RPMI7951 (cell line): ENCODE results near the gene SOX10. TPM values are rescaled to one million over a fixed set of nuclear protein-coding genes. Genes with fewer than 3 reads are reported as not detected.

Experiments used
- DNase-seq: peaks from one replicate; pipeline ENCODE4 v3.0.0-alpha.2; 2012; ENCODE audit warnings: low read depth
- total RNA-seq: library from RNA; depleted of rRNA; stranded (reverse); fragments of >200 nt; shearing (Covaris generic); gene quantifications from 2 replicates; pipeline ENCODE4 v1.2.3, GENCODE V29; 2014; rRNA removed

The SOX10 gene
- 3.0 and 3.2 TPM in 2 replicates for total RNA-seq

DNA sequence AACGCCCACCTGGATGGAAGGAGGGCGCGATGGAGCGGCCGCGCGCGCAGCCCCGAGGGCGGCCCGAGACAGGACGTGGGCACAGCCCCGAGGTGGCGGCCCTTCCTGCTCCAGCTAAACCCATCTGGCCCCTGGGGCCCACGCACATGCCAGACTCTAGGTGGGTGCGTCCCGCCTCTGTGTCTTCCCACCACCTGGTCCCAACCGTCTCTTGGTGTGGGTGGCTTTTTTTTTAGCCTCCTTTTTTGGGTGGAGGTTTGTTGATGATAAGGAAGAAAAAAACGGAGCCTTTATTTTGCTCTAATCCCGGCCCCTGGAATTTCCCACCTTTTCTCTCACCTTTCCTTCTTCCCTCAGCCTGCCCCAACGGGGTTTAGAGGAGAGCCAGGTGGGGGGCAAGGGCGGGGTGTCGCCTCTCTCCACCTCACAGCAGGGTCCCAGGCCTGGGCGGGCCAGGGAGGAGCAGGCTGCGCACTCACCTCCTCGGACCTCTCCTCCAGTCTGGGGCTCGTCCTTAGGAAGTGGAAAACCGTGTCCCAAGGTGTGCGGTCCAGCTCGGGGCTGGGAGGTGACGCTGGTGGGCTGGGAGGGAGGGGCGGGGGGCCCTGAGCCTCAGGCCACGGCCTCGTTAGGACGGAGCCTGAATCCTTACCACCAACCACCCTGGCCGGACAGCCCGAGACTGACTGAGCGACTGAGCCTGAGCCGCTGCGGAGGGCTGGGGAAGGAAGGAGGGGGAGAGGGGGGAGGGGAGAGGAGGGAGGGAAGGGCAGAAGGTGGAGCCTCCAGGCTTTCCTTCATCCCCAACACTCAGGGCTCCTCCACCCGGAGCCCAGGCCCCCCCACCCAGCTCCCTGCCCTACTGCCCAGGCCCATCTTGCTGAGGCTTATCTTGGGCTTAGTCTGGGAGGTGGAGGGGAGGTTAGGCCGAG lies at the start of gene SOX10:
Gene SOX10, minus strand, starts transcription at position 696 of the 932 bp plus-strand sequence. CDS start 771 bp downstream, outside the sequence.
- DNase-seq = peak; percentile 15

DNA sequence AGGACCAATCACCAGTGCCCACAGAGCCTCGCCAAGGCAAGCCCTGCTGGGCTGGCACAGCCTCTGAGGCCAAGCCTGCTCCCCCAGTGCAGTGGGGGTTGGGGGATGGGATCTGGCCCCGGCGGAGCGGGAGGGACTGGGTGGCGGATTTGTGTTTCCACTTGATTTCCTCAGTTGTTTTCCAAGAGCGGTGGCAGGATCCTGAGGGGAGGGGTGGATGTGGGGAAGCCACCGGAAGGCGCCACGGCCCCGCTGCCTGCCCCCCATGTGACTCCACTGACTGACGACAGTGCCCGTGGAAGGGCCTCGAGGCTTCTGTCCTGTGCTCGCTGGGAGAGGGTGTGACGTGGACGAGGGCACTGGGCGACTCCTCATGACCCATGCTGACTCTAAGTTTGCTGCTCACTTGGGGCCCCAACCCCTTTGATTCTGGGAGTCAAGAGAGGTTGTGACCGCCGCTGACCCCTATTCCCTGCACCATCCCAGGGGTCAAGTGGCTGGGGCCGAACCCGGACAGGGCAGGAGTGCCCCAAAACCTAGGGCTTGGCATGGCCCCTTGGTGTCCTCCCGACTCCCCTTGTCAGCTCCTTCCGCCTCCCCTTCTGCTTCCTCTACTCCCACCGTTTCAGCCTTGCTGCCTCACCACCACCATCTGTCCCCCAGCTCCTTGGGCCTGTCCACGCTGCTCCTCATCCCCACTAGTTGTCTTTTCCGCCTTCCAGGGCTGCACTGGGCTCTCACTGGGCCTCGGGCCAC lies 49.3 kb upstream of the SOX10 start:
- DNase-seq = peak; percentile 75

DNA sequence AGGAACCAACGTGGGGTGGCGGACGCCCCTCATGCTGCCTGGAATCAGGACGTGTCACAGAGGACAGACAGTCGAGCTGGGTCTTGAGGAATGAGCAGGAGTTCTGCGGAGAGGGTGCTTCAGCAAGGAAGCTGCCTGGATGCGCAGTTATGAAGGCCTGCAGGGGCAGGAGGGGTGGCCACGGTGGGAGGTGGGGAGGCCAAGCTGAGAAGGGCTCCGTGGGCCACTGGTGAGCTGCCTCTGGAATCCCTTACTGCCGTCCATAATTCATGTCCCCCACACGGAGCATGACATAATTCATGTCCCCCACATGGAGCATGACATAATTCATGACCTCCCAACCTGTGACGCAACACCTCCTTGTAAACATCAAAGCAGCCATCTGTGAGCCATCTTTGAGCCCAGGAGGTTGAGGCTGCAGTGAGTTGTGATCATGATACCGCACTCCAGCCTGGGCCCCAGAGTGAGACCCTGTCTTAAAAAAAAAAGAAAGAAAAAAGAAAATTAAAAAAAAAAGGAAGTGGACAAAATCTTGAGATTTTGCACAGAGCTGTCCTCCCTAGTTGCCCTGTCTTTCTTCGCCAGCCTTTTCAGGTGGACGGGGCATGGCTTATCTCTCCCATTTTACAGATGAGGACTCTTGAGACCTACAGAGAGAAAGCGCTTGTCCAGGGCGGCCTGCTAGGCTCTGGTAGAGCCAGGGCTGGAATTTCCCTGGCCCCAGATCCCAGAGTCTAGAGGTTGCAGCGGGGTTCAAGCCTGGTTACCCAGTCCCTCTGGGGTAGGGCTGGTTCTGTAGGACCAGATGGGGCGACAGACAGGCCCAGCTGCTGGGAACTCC lies 48.5 kb upstream of the SOX10 start:
- peak; percentile 73 for DNase-seq

DNA sequence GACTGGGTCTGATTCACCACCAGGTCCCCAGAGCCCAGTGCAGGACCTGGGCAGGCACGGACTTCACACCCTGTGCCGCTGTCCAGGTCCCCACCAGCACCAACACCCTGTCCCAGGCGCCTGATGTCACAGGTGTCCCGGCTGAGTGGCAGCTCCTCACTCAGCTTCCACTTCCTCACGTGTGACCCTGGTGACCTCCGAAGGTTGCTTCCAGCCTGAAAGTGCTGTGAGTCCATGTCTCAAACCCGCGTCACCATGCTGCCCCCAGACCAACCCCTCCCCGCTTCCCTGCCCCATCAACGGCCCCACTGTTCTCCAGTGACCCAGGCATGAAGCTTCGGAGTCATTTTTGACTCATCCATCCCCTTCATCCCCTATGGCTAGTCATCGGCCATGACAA lies 47.1 kb upstream of the SOX10 start:
- DNase-seq = peak; percentile 61

DNA sequence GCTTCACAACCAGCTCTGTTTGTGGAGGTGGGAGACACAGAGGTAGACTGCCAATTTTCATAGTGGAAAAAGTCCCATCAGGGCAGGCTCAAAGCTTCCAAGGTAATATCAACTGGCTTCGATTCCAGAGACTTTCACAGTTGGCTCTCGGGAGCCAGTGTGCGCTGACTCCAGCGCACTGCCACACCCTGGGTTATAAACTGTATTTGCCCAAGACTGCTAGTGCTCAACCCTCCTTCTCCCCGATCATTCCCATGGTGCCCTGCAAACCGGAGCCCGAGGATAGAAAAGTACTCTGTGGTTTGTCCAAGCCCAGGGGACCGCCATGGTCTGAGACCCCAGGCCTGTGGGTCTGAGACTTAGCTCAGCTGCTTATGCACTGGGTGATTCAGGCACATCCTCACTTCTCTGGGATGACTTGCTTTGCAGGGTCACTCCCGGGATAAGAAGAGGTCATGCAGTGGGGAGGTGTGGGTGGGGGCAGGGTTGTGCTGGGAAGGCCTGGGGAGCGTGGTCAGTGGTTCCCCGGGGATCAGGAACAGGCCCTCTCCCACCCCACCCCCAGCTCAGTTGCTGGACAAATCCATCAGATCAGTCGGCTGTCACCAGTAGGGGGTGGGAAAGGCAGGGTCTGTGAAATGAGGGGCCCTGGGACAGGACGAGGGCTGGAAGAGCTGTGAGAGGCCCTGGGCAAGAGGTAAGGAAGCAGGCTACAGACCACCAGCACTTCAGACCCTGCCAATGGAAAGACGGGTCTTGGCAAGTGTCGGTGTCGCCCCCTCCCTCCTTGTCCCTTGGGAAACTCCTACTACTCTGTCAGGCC lies 46.2 kb upstream of the SOX10 start:
- peak; percentile 15 for DNase-seq

DNA sequence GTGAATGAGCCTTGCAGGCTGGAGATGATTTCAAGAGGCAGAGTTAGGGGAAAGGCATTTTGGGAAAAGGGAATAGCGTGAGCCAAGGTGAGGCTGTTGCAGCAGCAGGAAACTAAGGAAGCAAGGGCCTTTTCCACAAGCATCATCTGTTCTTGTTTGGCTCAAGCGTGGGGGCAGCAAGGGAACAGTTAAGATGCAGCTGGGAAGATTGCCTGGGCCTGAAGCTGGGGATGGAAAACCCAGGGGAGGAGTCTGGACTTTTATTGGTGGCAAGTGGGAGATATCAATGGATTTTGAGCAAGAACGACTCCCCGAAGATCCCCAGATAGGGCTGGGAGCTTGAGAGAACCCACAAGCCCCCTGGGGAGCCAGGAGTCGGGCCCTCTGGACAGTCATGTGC lies 45.5 kb upstream of the SOX10 start:
- DNase-seq = no peak

DNA sequence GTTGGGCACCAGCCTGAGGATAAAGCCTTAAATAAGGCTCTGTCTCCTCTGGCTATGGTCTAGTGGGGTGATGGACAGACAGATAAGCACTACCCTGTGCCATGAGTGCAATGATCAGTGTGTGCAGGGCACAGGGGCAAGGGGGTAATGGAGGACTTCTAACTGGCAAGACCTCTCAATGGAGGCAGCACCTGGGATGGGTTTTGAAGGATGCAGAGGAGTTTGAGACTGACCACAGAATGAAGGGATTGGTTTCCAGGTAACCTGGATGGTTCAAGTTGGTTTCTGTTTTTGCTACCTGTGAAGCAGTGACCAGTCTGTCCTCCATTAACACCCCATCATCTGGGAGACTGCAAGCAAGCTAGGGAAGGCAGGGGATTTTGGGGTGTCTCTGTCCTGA lies 45.0 kb upstream of the SOX10 start:
- DNase-seq = no peak

DNA sequence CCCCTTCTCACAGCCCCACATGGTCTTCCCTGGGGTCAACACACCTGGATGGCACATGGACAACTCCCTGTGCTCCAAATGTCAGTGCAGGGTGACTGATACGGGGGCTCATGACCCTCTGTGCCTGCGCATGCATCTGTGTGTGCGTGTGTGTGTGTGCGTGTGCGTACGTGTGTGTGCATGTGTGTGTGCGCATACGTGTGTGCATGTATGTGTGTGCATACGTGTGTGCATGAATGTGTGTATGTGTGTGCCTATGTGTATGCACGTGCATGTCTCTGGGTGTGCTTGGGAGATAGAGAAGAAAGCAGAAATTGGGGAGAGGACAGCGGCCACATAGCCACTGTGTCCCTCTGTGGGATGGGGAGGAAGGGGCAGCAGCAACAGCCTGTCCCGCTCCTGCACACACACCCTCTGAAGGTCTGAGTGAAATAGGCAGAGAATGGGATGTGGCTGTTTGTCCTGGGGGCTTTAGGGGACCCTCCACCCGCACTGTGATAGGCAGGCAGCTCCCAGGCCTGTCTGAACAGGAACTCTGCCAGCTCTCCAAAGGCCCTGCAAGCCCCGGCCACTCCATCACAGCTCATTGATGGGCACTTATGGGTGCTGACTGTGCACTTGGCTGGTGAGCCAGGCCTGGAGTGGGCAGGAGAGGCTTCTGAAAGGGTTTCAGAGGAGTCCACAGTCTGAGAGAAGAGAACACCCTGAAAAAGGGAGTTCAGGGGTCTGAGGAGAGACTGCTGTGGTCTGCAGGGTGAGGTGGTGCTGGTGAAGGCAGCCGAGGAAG lies 44.2 kb upstream of the SOX10 start:
- DNase-seq = no peak

DNA sequence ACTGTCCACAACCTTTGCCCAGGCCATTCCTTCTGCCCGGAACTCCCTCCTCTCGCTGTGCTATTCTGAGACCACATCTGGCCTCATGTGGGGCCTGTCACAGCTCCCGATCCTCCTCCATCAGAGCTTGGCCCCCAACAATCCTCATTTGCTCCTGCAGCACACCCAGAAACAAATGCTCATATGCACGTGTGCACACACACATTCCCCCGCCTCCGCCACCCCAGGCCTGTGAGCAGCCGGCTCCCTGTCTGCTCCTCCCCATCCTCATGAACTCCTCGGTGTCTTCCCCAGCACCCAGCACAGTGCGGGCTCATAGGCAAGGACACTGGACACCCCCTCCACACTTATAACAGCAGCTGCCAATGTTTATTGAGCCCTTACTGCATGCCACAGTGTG lies 43.1 kb upstream of the SOX10 start:
- DNase-seq = no peak

DNA sequence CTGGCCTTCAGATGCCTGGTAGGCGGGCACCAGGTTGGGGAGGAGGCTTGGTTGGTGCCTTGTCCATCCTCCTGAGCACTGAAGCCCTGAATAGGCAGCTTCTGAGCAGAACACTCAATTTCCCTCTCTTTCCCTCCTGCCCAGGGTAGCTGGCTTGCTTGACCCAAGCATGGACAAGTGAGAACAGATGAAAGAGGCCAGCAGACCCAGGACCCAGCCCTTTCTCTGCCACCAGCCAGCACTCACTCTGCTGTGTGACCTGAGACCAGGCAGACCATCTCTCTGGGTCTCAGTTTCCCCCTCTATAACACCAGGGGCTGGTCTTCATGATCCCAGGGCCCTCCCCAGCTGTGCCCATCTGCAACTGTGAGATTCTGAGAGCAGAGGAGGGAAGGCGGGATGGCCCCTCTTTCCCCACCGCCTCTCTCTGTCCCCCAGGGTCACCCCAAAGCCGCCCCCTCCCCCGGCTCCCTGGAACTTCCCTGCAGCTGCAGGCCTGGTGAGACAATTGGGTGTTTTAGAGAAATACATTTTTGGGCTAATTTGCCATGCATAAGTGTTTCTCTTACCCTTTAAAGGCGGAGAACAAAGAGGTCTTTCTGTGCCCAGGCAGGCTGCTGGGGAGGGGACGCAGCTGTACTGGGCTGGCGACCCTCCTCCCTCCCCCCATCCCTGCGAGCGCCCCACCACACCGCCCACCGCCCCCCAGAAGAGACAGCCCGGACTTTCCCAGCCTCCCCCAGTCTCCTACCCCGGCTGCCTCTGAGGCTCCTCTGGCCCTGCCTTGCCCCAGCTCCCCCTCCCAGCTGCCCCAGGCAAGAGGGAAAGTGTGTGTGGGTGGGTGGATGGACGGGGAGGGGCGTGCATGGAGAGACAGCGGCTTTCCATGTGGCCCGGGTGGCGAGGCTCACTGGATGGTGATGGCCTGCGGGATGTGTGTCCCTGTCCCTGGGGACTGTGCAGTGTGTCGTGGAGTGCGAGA lies 42.1 kb upstream of the SOX10 start:
- DNase-seq = peak; percentile 25

DNA sequence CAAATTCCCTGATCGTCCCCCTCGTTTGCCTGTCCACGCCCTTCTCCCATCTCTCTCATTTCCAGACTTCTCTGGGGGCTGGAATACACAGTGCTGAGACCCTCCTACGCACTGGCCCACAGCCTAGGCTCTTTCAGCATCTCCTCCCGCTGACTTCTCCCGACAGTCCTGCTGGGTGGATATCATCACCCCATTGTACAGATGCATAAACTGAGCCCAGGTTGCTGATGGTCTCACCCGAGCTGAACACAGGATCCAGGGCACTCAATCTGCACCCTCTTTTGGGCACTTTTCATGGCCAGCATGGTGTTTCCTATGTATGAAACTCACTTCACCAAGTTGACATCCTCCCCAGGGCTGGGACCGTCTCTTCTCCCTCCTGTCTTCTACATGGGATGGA lies 41.2 kb upstream of the SOX10 start:
- DNase-seq = no peak

DNA sequence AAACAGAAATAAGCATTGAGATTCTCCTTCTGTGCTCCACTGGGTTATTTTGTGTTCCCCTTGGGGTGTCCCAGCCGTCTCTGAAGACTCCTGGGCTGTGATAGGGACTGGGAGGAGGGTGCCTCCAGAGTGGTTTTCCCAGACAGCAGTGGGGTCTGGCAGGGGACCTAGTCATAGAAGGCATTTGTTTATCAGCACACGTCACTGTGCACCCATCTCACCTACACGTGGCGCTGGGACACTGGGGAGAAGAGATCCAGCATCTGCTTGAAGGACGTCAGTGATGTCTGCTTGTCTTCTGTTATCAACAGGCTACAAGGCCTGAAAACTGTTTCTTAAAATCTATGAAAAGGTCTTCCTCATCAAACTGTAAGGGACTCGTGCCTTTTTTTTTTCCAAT lies 38.7 kb upstream of the SOX10 start:
- DNase-seq = no peak

DNA sequence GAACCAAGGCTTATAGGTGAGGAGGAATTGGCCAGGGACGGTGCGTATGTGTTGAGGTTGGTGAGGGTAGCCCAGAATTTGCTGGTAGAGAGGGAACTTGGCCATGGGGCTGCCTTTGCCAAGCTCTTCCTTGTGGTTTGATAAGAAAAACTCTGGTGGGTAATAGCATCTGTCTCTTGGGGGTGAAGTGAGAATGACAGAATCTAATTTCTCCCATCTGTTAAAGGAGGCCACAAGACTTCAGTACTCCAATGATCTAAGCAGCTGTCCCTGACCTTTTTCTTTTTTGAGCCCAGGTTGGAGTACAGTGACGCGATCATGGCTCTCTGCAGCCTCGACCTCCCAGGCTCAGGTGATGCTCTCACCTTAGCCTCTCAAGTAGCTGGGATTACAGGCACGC lies 36.9 kb upstream of the SOX10 start:
- DNase-seq = no peak

DNA sequence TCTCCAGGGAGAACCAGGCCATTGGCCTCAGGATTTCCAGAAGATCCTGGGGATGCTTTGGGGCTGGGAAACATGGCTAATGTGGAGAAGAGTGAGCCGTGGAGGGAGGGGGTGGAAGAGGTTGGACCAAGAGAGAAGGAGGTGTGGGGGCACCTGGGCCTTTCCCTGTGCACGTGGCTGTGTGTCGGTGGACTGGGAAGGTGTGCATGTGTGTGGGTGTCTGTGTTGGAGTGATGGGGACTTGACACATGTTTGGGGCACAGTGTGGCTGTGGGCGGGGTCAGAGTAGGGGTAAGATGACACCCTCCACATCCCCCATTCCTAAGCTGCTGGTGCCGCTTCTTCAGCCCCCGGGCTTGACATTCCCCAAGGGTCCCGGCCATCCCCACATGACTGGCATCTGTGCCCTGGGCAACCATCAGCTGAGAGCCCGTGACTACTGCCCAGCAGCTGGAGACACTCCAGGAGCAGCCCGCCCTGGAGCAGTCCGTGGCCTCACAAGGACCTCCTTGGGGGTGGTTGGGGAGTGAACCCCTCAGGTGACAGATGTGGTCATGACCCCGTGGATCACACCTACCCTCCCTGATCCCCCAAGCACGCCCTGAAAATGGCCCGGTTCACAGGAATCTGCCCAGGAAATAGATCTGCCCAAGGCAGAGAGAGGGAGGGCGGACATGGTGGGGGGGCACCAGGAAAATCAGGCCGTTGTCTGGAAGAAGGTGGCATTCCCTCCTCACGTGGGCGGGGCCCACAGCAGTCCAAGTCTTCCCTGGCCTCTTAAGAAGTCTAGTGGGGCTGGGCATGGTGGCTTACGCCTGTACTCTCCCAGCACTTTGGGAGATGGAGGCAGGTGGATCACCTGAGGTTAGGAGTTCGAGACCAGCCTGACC lies 34.8 kb upstream of the SOX10 start:
- DNase-seq = no peak

DNA sequence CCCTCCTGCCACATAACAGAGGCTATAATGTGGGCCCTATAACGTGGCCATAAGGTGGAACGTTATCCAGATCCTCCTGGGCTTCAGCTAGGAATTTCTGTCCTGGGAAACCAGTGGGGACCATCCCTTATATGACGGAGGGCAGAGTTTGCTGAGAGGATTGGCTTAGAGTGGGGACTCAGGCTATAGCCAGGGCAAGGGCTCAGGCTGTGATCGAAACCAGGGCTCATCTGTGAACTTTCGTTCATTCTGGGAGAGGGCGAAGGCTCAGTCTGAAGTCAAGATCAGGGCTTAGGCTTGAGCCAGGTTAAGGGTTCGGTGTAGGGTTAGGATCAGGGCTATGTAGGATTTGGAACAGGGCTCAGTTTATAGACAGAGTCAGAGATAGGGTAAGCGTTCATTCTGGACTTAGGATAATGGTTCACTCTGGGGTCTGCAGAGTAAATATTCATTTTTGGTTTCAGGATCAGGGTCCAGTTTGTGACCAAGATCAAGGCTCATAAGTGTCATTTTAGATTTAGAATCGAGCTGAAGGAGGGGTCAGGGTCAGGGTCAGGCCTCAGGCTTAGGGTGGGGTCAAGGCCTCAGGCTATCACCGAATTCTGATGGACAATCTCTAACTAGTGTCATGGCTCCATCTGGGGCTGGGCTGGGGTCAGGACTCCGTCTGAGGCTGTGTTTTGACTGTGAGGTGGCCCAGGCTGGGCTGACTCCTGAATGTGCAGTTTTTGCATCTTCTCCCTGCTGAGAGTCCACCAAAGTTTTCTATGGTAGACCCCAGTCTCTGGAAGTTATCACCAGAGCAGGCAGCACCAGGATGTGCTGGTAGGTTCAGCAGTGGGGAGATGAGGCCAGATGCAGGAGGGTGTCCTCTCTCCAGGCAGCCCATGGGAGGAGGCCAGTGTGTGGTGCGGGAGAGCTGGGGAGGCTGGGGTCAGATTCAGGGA lies 33.9 kb upstream of the SOX10 start:
- no peak for DNase-seq

DNA sequence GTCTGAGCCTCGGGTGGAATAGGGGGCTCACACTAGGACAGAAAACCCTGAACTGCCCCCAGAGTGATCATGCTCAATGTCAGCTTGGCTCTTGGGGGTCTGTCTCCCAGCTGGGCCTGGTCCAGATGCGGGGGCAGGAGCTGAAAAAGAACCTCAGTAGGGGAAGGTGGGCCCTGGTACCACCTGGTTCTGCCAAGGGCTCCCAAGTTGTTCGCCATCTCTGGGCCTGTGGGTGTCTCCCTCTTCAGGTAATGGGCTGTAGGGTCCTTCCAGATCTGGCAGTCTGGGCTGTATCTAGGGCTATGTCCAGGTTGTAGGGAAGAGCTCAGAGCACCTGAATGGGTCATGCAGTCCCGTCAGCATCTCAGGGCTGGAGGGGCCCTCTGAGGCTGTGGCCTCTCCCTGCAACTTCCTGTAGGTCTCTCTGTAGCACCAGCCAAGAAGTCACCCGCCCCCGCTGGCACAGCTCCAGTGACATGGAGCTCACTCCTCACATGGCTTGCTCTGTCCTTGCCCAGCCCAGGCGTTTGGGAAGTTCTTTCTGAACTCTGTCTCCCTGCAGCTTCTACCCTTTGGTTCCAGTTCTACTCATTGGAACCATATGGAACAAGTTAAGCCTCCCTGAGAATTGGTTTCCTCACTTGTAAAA lies 33.0 kb upstream of the SOX10 start:
- peak; percentile 56 for DNase-seq
